Stimulated activated CD4-positive, alpha-beta T cell treated with anti-CD3 and anti-CD28 coated beads, Interleukin-1b, Interleukin-23, amount 100 ng/mL, for 48 hours (primary cell): ENCODE results near the gene KATNAL2.
A peak's percentile ranks its signal among the peaks of the same experiment; 100 is the strongest.
"Not testable (repeated sequence)": the region's sequence is repeated elsewhere in the genome, so short reads cannot be mapped to it uniquely, and the experiment has no call there.

Source experiments
- DNase-seq: peaks from one replicate; pipeline ENCODE4 v3.0.0-alpha.2; 2020

KATNAL2 gene

GRCh38 chr18:46939998-46940571, 22.7 kb downstream of the KATNAL2 start:
- no peak for DNase-seq

GRCh38 chr18:46942646-46943045, 25.2 kb downstream of the KATNAL2 start:
- DNase-seq = no peak

GRCh38 chr18:46946656-46947282, 29.4 kb downstream of the KATNAL2 start:
- DNase-seq = peak; percentile 73

GRCh38 chr18:46950064-46950656, 32.8 kb downstream of the KATNAL2 start:
- no peak for DNase-seq

GRCh38 chr18:46953195-46953594, 35.8 kb downstream of the KATNAL2 start:
- DNase-seq = no peak

- DNase-seq = no peak
These were observed 40.8 kb downstream of the KATNAL2 start for GRCh38 chr18:46958209-46958608.

- DNase-seq = not testable (repeated sequence)
These were observed 46.5 kb downstream of the KATNAL2 start for GRCh38 chr18:46963656-46964578.

- DNase-seq = not testable (repeated sequence)
These were observed 47.3 kb downstream of the KATNAL2 start for GRCh38 chr18:46964579-46965293.

- DNase-seq = not testable (repeated sequence)
These were observed 48.9 kb downstream of the KATNAL2 start for GRCh38 chr18:46966266-46966665.

GRCh38 chr18:46969551-46969950, 52.1 kb downstream of the KATNAL2 start:
- DNase-seq = not testable (repeated sequence)

GRCh38 chr18:47019870-47020269, 102.5 kb downstream of the KATNAL2 start:
- DNase-seq = not testable (repeated sequence)

- DNase-seq = not testable (repeated sequence)
These were observed 103.4 kb downstream of the KATNAL2 start for GRCh38 chr18:47020757-47021156.

GRCh38 chr18:47022821-47023220, 105.4 kb downstream of the KATNAL2 start:
- DNase-seq = not testable (repeated sequence)

GRCh38 chr18:47023769-47024465, 106.5 kb downstream of the KATNAL2 start:
- not testable (repeated sequence) for DNase-seq

- not testable (repeated sequence) for DNase-seq
These were observed 108.3 kb downstream of the KATNAL2 start for GRCh38 chr18:47025557-47026174.

GRCh38 chr18:47028738-47029137, 111.3 kb downstream of the KATNAL2 start:
- not testable (repeated sequence) for DNase-seq

- not testable (repeated sequence) for DNase-seq
These were observed 112.4 kb downstream of the KATNAL2 start for GRCh38 chr18:47029684-47030353.

GRCh38 chr18:47030887-47031286, 113.5 kb downstream of the KATNAL2 start:
- DNase-seq = not testable (repeated sequence)

- no peak for DNase-seq
These were observed 115.5 kb downstream of the KATNAL2 start for GRCh38 chr18:47032945-47033344.

- DNase-seq = not testable (repeated sequence)
These were observed 117.2 kb downstream of the KATNAL2 start for GRCh38 chr18:47034591-47034990.
